HEK293 (cell line): ENCODE results near the gene TNFRSF6B.
A peak's percentile ranks its signal among the peaks of the same experiment; 100 is the strongest.

Experiments used
- MEIS1 ChIP-seq: sonication (generic); formaldehyde crosslinking; IDR thresholded peaks from 2 replicates; pipeline ENCODE4 v1.8.1; 2022; ENCODE audit warnings: missing genetic modification reagents, mild to moderate bottlenecking, borderline replicate concordance
- OSR2 ChIP-seq: fragments of 450-650 bp; formaldehyde crosslinking; IDR thresholded peaks from 2 replicates; pipeline ENCODE4 v1.5.1; 2016; ENCODE audit warnings: missing biosample characterization, missing genetic modification characterization
- PRDM1 ChIP-seq: fragments of 450-650 bp; formaldehyde crosslinking; IDR thresholded peaks from 2 replicates; pipeline ENCODE4; 2016; ENCODE audit warnings: missing biosample characterization, missing genetic modification characterization
- SETDB1 ChIP-seq: IDR thresholded peaks from one replicate; pipeline ENCODE4 v1.6.1; 2017; ENCODE audit warnings: mild to moderate bottlenecking, low read length, moderate library complexity, mixed read lengths; ENCODE audit not compliant: insufficient read length
- ZBTB1 ChIP-seq: fragments of 450-650 bp; formaldehyde crosslinking; IDR thresholded peaks from 2 replicates; pipeline ENCODE4 v1.5.1; 2016; ENCODE audit warnings: missing biosample characterization, missing genetic modification characterization
- ZBTB17 ChIP-seq: fragments of 450-650 bp; formaldehyde crosslinking; IDR thresholded peaks from 2 replicates; pipeline ENCODE4 v1.5.1; 2016; ENCODE audit warnings: missing biosample characterization, missing genetic modification characterization
- ZBTB26 ChIP-seq: fragments of 450-650 bp; formaldehyde crosslinking; optimal IDR thresholded peaks from 2 replicates; pipeline ENCODE3; 2016; ENCODE audit warnings: missing biosample characterization, mild to moderate bottlenecking, missing genetic modification characterization
- ZBTB49 ChIP-seq: fragments of 450-650 bp; formaldehyde crosslinking; IDR thresholded peaks from 2 replicates; pipeline ENCODE4 v1.5.1; 2016; ENCODE audit warnings: missing biosample characterization, missing genetic modification characterization, low read depth
- ZNF114 ChIP-seq: fragments of 450-650 bp; formaldehyde crosslinking; IDR thresholded peaks from 2 replicates; pipeline ENCODE4 v1.5.0; 2017; ENCODE audit warnings: missing biosample characterization, missing genetic modification characterization
- ZNF174 ChIP-seq: fragments of 450-650 bp; formaldehyde crosslinking; IDR thresholded peaks from 2 replicates; pipeline ENCODE4 v1.5.0; 2017; ENCODE audit warnings: missing biosample characterization, mild to moderate bottlenecking, missing genetic modification characterization
- ZNF2 ChIP-seq: fragments of 450-650 bp; formaldehyde crosslinking; IDR thresholded peaks from 2 replicates; pipeline ENCODE4 v1.5.1; 2016; ENCODE audit warnings: missing biosample characterization, missing genetic modification characterization
- ZNF221 ChIP-seq: fragments of 450-650 bp; formaldehyde crosslinking; IDR thresholded peaks from 2 replicates; pipeline ENCODE4 v1.5.1; 2017; ENCODE audit warnings: missing biosample characterization, missing genetic modification characterization, borderline replicate concordance
- ZNF274 ChIP-seq, 2 experiments: fragments of 200-500 bp in 1 of 2; fragments of 450-650 bp in 1 of 2; sonication (Bioruptor generic) in 1 of 2; formaldehyde crosslinking in 1 of 2; IDR thresholded peaks; 2 replicates each; pipeline versions ENCODE4 v1.5.1 to v1.6.1; 2014 to 2016; ENCODE audit warnings: borderline replicate concordance in 1 of 2, inconsistent platforms in 1 of 2, low read length in 1 of 2, missing biosample characterization in 1 of 2, missing genetic modification characterization in 1 of 2
- ZNF311 ChIP-seq: fragments of 450-650 bp; formaldehyde crosslinking; IDR thresholded peaks from 2 replicates; pipeline ENCODE4 v1.5.1; 2017; ENCODE audit warnings: missing biosample characterization, missing genetic modification characterization, borderline replicate concordance
- ZNF544 ChIP-seq: fragments of 450-650 bp; formaldehyde crosslinking; IDR thresholded peaks from 2 replicates; pipeline ENCODE4 v1.5.0; 2017; ENCODE audit warnings: missing biosample characterization, missing genetic modification characterization
- ZNF561 ChIP-seq: fragments of 450-650 bp; IDR thresholded peaks from 2 replicates; pipeline ENCODE4 v1.5.1; 2018; ENCODE audit warnings: missing biosample characterization, missing genetic modification characterization, borderline replicate concordance
- ZNF585B ChIP-seq: fragments of 450-650 bp; formaldehyde crosslinking; IDR thresholded peaks from 2 replicates; pipeline ENCODE4 v1.5.1; 2016; ENCODE audit warnings: missing biosample characterization, missing genetic modification characterization
- ZNF664 ChIP-seq: fragments of 450-650 bp; formaldehyde crosslinking; IDR thresholded peaks from 2 replicates; pipeline ENCODE4 v1.5.1; 2016; ENCODE audit warnings: missing biosample characterization, missing genetic modification characterization
- ZSCAN4 ChIP-seq: fragments of 450-650 bp; formaldehyde crosslinking; IDR thresholded peaks from 2 replicates; pipeline ENCODE4 v1.5.1; 2017; ENCODE audit warnings: missing biosample characterization, missing genetic modification characterization
- TF ChIP-seq, protein P1 (sequence below): fragments of 450-650 bp; formaldehyde crosslinking; IDR thresholded peaks from 2 replicates; pipeline ENCODE4 v1.5.1; 2016; ENCODE audit warnings: missing biosample characterization, missing genetic modification characterization
- TF ChIP-seq, protein P2 (sequence below): fragments of 450-650 bp; formaldehyde crosslinking; IDR thresholded peaks from 2 replicates; pipeline ENCODE4 v1.5.1; 2016; ENCODE audit warnings: missing biosample characterization, missing genetic modification characterization, borderline replicate concordance

The TNFRSF6B gene

GRCh38 chr20:63740627-63741353, 44.3 kb downstream of the TNFRSF6B start (continued):
- TF ChIP-seq ZBTB26 (tag by site-specific recombination) (peak; percentile 63), ZNF2 (tag by site-specific recombination) (no peak), ZNF585B (no peak), ZNF174 (tag by site-specific recombination) (no peak), MEIS1 (CRISPR knock-in tag) (no peak), ZBTB1 (tag by site-specific recombination) (no peak), ZNF561 (peak; percentile 72; the same call in 1 of the 2 replicates), ZSCAN4 (tag by site-specific recombination) (no peak), ZNF664 (no peak), ZNF544 (tag by site-specific recombination) (no peak), ZBTB49 (tag by site-specific recombination) (no peak), SETDB1 (no peak), ZNF114 (tag by site-specific recombination) (no peak), OSR2 (tag by site-specific recombination) (peak; percentile 45; the same call in 1 of the 2 replicates), ZNF221 (no peak), ZBTB17 (tag by site-specific recombination) (peak; percentile 96), PRDM1 (tag by site-specific recombination) (no peak), ZNF274 (IDR thresholded peaks at IDR 0.05; ENCODE audit: low read length) (no peak), ZNF274 (tag by site-specific recombination; IDR thresholded peaks at IDR 0.05; ENCODE audit: borderline replicate concordance) (no peak), ZNF311 (tag by site-specific recombination) (no peak)
- TF ChIP-seq, protein P1, sequence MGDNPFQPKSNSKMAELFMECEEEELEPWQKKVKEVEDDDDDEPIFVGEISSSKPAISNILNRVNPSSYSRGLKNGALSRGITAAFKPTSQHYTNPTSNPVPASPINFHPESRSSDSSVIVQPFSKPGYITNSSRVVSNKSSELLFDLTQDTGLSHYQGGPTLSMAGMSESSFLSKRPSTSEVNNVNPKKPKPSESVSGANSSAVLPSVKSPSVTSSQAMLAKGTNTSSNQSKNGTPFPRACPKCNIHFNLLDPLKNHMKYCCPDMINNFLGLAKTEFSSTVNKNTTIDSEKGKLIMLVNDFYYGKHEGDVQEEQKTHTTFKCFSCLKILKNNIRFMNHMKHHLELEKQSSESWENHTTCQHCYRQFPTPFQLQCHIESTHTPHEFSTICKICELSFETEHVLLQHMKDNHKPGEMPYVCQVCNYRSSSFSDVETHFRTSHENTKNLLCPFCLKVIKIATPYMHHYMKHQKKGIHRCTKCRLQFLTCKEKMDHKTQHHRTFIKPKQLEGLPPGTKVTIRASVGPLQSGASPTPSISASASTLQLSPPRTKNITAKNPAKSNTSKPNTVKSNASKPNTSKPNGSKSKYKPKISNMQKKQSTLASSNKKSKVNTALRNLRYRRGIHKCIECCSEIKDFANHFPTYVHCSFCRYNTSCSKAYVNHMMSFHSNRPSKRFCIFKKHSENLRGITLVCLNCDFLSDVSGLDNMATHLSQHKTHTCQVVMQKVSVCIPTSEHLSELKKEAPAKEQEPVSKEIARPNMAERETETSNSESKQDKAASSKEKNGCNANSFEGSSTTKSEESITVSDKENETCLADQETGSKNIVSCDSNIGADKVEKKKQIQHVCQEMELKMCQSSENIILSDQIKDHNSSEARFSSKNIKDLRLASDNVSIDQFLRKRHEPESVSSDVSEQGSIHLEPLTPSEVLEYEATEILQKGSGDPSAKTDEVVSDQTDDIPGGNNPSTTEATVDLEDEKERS (tag by site-specific recombination): no peak
- TF ChIP-seq, protein P2, sequence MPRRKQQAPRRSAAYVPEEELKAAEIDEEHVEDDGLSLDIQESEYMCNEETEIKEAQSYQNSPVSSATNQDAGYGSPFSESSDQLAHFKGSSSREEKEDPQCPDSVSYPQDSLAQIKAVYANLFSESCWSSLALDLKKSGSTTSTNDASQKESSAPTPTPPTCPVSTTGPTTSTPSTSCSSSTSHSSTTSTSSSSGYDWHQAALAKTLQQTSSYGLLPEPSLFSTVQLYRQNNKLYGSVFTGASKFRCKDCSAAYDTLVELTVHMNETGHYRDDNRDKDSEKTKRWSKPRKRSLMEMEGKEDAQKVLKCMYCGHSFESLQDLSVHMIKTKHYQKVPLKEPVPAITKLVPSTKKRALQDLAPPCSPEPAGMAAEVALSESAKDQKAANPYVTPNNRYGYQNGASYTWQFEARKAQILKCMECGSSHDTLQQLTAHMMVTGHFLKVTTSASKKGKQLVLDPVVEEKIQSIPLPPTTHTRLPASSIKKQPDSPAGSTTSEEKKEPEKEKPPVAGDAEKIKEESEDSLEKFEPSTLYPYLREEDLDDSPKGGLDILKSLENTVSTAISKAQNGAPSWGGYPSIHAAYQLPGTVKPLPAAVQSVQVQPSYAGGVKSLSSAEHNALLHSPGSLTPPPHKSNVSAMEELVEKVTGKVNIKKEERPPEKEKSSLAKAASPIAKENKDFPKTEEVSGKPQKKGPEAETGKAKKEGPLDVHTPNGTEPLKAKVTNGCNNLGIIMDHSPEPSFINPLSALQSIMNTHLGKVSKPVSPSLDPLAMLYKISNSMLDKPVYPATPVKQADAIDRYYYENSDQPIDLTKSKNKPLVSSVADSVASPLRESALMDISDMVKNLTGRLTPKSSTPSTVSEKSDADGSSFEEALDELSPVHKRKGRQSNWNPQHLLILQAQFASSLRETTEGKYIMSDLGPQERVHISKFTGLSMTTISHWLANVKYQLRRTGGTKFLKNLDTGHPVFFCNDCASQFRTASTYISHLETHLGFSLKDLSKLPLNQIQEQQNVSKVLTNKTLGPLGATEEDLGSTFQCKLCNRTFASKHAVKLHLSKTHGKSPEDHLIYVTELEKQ (tag by site-specific recombination): no peak
